GM06990 (cell line): ENCODE data around the gene PTPN14.

Experiments
- DNase-seq: peaks from one replicate; pipeline ENCODE4 v3.0.0-alpha.2; 2011; ENCODE audit not compliant: insufficient read length; ENCODE audit errors: extremely low read depth
- H3K27me3 ChIP-seq: replicated peaks from 2 replicates; pipeline ENCODE4 v1.6.0; 2011; ENCODE audit warnings: low read length; ENCODE audit not compliant: control insufficient read depth, insufficient read depth
- H3K36me3 ChIP-seq: 2 replicates; pipeline ENCODE4 v1.5.1; 2011; ENCODE audit warnings: low read length; ENCODE audit not compliant: control insufficient read depth, insufficient read depth
- H3K4me3 ChIP-seq: replicated peaks from 2 replicates; pipeline ENCODE4 v1.5.1; 2011; ENCODE audit warnings: low read depth, mild to moderate bottlenecking, control low read depth, low read length
- CTCF ChIP-seq: IDR thresholded peaks from 2 replicates; pipeline ENCODE4 v1.5.1; 2011; ENCODE audit warnings: low read length, control low read depth, mild to moderate bottlenecking, inconsistent platforms; ENCODE audit not compliant: insufficient read depth, poor library complexity, severe bottlenecking

PTPN14 gene

GRCh38 chr1:214367841-214368240 lies 183.6 kb downstream of the PTPN14 start:
- H3K27me3 ChIP-seq: no peaks in the 10 kb centered on the region; the same call in 1 of the 2 replicates
- no peak for DNase-seq
- H3K36me3 ChIP-seq: no peaks in the 10 kb centered on the region
- H3K4me3 ChIP-seq: no peak overlapping the region
- no peak for TF ChIP-seq CTCF

GRCh38 chr1:214364786-214365295 lies 186.6 kb downstream of the PTPN14 start:
- TF ChIP-seq CTCF: no peak
- Histone ChIP-seq H3K4me3 (no peak overlapping the region), H3K27me3 (no peaks in the 10 kb centered on the region; the same call in 1 of the 2 replicates), H3K36me3 (no peaks in the 10 kb centered on the region)
- no peak for DNase-seq

- no peak for DNase-seq
- no peak for TF ChIP-seq CTCF
- no peak overlapping the region for H3K4me3 ChIP-seq
- no peaks in the 10 kb centered on the region; the same call in 1 of the 2 replicates for H3K27me3 ChIP-seq
- no peaks in the 10 kb centered on the region for H3K36me3 ChIP-seq
These were observed 187.0 kb downstream of the PTPN14 start for GRCh38 chr1:214364386-214364785.

- no peaks in the 10 kb centered on the region; the same call in 1 of the 2 replicates for H3K27me3 ChIP-seq
- no peaks in the 10 kb centered on the region for H3K36me3 ChIP-seq
- H3K4me3 ChIP-seq: no peak overlapping the region
- DNase-seq: no peak
- TF ChIP-seq CTCF: no peak
These were observed 188.0 kb downstream of the PTPN14 start for GRCh38 chr1:214363386-214363785.

GRCh38 chr1:214362188-214362882 lies 189.1 kb downstream of the PTPN14 start:
- DNase-seq: no peak
- no peaks in the 10 kb centered on the region for H3K36me3 ChIP-seq
- no peak overlapping the region for H3K4me3 ChIP-seq
- H3K27me3 ChIP-seq: no peaks in the 10 kb centered on the region; the same call in 1 of the 2 replicates
- TF ChIP-seq CTCF: no peak
